GM21528 (cell line): ENCODE measurements around the gene DVL2.
"Not testable (repeated sequence)": the region's sequence is repeated elsewhere in the genome, so short reads cannot be mapped to it uniquely, and the experiment has no call there.

Experiments
- ATAC-seq: cut with Tn5 transposase; IDR thresholded peaks from one replicate; pipeline ENCODE4 v1.9.1; 2021; ENCODE audit warnings: mild to moderate bottlenecking, moderate library complexity; ENCODE audit not compliant: unreplicated experiment, low FRiP score

DVL2 gene

GRCh38 chr17:7207120-7208001 is 27.0 kb downstream of the DVL2 start:
- ATAC-seq: no peak

GRCh38 chr17:7205561-7205960 is 28.8 kb downstream of the DVL2 start:
- no peak for ATAC-seq

GRCh38 chr17:7204828-7205461 is 29.4 kb downstream of the DVL2 start:
- ATAC-seq: peak; percentile 72

- ATAC-seq: no peak
Observed at GRCh38 chr17:7204336-7204735, 30.0 kb downstream of the DVL2 start.

- ATAC-seq: no peak
Observed at GRCh38 chr17:7203391-7203790, 30.9 kb downstream of the DVL2 start.

GRCh38 chr17:7196651-7197401 is 37.5 kb downstream of the DVL2 start:
- ATAC-seq: no peak

GRCh38 chr17:7195971-7196370 is 38.3 kb downstream of the DVL2 start:
- ATAC-seq: no peak

GRCh38 chr17:7192271-7192937 is 41.9 kb downstream of the DVL2 start:
- ATAC-seq: no peak

- no peak for ATAC-seq
Observed at GRCh38 chr17:7191571-7192270, 42.6 kb downstream of the DVL2 start.

GRCh38 chr17:7191069-7191468 is 43.2 kb downstream of the DVL2 start:
- no peak for ATAC-seq

- no peak for ATAC-seq
Observed at GRCh38 chr17:7190276-7190917, 43.9 kb downstream of the DVL2 start.

- no peak for ATAC-seq
Observed at GRCh38 chr17:7186241-7186640, 48.1 kb downstream of the DVL2 start.

- no peak for ATAC-seq
Observed at GRCh38 chr17:7184647-7185046, 49.7 kb downstream of the DVL2 start.

- no peak for ATAC-seq
Observed at GRCh38 chr17:7184091-7184488, 50.2 kb downstream of the DVL2 start.

- no peak for ATAC-seq
Observed at GRCh38 chr17:7183433-7184090, 50.8 kb downstream of the DVL2 start.

GRCh38 chr17:7182101-7182500 is 52.2 kb downstream of the DVL2 start:
- not testable (repeated sequence) for ATAC-seq

GRCh38 chr17:7179317-7180254 is 54.7 kb downstream of the DVL2 start, which contains the start of gene ASGR1:
TSS of gene ASGR1 (minus strand) at chr17:7179370. CDS start at chr17:7178563, 807 bp downstream.
- ATAC-seq: no peak

- ATAC-seq: no peak
Observed at GRCh38 chr17:7178973-7179316, 55.4 kb downstream of the DVL2 start.
